ENCODE results near the gene TAS2R30.

Gene TAS2R30

DNA sequence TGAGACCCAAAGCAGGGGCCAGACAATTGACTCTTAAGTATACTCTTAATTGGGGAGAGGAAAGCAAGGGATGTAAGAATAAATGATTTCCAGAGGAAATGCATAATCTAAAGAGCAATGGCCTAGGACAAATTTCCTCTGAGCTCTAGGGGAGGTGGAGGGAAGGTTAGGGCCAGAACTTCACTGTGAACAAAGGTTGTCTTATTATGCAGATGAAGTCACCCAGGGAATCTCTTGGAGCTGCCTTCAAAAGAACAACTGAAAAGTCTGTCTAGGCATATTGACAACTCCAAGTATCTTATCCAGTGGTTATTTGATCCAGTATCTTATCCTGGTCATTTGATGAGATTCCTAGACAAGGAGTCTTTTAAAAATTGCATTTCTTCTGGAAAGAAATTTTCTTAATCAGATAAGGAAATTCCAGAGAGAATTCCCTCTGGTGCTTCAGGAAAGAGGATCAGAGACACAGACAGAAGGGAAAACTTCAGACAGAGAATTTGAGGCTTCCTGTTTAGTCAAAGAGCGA is 20.0 kb upstream of the TAS2R30 start:
- Histone ChIP-seq H2AFZ (ENCODE audit: low read depth, low read length) (no peak overlapping the region), H2BK120ac (ENCODE audit: low read depth, low read length) (no peak overlapping the region), H2AK5ac (ENCODE audit: low read length, severe bottlenecking) (no peak overlapping the region), H3K4me3 (ENCODE audit: insufficient read depth in 1 of 2, low read depth in 1 of 2, low read length in 2 of 2) (no peak overlapping the region), H3K4me2 (ENCODE audit: low read length, poor library complexity, severe bottlenecking) (no peak overlapping the region), H2BK12ac (ENCODE audit: low read length in 2 of 2) (no peak overlapping the region), H3K27me3 (ENCODE audit: control insufficient read depth in 1 of 2, insufficient read depth in 1 of 2, low read length in 2 of 2) (no peaks in the 10 kb centered on the region), H3K9ac (ENCODE audit: low read length) (no peak overlapping the region), H3K14ac (ENCODE audit: low read length in 2 of 2) (no peak overlapping the region), H2BK15ac (ENCODE audit: low read depth, poor library complexity, severe bottlenecking) (no peak overlapping the region), H3K9me3 (ENCODE audit: control insufficient read depth, low read length) (peaks cover 5% of the 10 kb centered on the region), H3K27ac (ENCODE audit: low read length, poor library complexity, severe bottlenecking) (no peak overlapping the region), H2BK5ac (ENCODE audit: low read depth, low read length, poor library complexity, severe bottlenecking) (no peak overlapping the region), H3K4ac (ENCODE audit: low read depth in 1 of 2, low read length in 2 of 2) (no peak overlapping the region), H4K91ac (ENCODE audit: low read length) (no peak overlapping the region), H4K8ac (ENCODE audit: low read length) (no peak overlapping the region), H3K23ac (ENCODE audit: low read length in 2 of 2) (no peak overlapping the region), H3K4me1 (ENCODE audit: control insufficient read depth, insufficient read depth, low read depth, low read length) (no peaks in the 10 kb centered on the region), H3K36me3 (ENCODE audit: control insufficient read depth in 1 of 2, insufficient read depth in 2 of 2, low read depth in 1 of 2, low read length in 2 of 2) (peaks cover 3 to 11% of the 10 kb centered on the region in 2 experiments), H3K18ac (ENCODE audit: low read depth in 1 of 2, low read length in 2 of 2) (no peak overlapping the region), H3K79me1 (replicated peaks; ENCODE audit: low read length, poor library complexity, severe bottlenecking) (peaks cover 9% of the 10 kb centered on the region)
- WGBS: no CpG with 5 or more reads among the region's 1 CpG
- DNase-seq: no peak

DNA sequence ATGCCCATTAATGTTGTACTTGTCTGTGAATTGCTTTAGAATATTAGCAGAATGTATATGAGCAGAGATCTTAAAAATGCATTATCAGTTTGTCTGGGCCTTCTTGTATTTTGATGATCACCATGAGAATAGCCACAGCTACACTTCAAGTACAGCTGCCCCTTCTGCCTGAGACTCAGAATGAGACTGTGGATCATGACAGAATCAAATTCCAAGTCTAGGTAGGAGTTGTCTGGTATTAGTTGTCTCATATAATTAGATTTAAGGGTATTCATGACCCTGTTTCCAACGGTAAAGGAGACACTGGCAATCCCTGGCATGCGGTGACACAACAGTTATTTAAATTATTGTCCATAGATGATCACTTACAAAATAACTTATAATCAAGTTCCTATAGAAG is 18.3 kb upstream of the TAS2R30 start:
- no CpG with 5 or more reads among the region's 2 CpGs for WGBS
- no peak for DNase-seq

DNA sequence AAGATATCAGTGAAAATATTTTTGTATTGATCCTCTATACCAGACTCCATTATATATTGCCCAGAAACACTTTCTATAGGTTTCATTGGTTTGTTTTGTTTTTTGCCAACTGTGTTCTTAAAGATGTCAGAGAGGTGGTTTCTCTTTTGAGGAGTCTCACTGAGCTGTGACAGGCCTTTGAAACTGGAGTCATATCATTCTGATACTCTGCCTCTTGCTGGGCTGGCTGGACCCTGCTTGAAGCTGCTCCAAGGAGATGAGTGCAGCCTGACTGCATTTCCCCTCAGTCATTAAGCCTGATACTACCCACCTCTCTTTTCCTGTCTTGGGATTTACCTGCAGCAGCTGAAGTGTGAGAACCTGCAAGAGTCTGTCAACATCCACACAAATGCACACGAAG is 16.4 kb upstream of the TAS2R30 start:
- H3K14ac ChIP-seq (ENCODE audit: low read length in 2 of 2): no peak overlapping the region
- DNase-seq: no peak
- WGBS: 100% methylated on average over 1 of the region's 1 CpG
- H3K4me3 ChIP-seq (ENCODE audit: insufficient read depth in 1 of 2, low read depth in 1 of 2, low read length in 2 of 2): no peak overlapping the region
- H3K36me3 ChIP-seq (ENCODE audit: control insufficient read depth in 1 of 2, insufficient read depth in 2 of 2, low read depth in 1 of 2, low read length in 2 of 2): peaks cover 3 to 11% of the 10 kb centered on the region in 2 experiments
- no peak overlapping the region for H2AFZ ChIP-seq (ENCODE audit: low read depth, low read length)
- H3K79me1 ChIP-seq (replicated peaks; ENCODE audit: low read length, poor library complexity, severe bottlenecking): peaks cover 12% of the 10 kb centered on the region
- no peak overlapping the region for H2BK120ac ChIP-seq (ENCODE audit: low read depth, low read length)
- H2BK15ac ChIP-seq (ENCODE audit: low read depth, poor library complexity, severe bottlenecking): no peak overlapping the region
- H4K8ac ChIP-seq (ENCODE audit: low read length): no peak overlapping the region
- H2AK5ac ChIP-seq (ENCODE audit: low read length, severe bottlenecking): no peak overlapping the region
- no peak overlapping the region for H3K9ac ChIP-seq (ENCODE audit: low read length)
- no peaks in the 10 kb centered on the region for H3K27me3 ChIP-seq (ENCODE audit: control insufficient read depth in 1 of 2, insufficient read depth in 1 of 2, low read length in 2 of 2)
- H3K4me1 ChIP-seq (ENCODE audit: control insufficient read depth, insufficient read depth, low read depth, low read length): no peaks in the 10 kb centered on the region
- H3K4ac ChIP-seq (ENCODE audit: low read depth in 1 of 2, low read length in 2 of 2): no peak overlapping the region
- no peak overlapping the region for H3K23ac ChIP-seq (ENCODE audit: low read length in 2 of 2)
- H2BK12ac ChIP-seq (ENCODE audit: low read length in 2 of 2): no peak overlapping the region
- H2BK5ac ChIP-seq (ENCODE audit: low read depth, low read length, poor library complexity, severe bottlenecking): no peak overlapping the region
- H3K4me2 ChIP-seq (ENCODE audit: low read length, poor library complexity, severe bottlenecking): no peak overlapping the region
- H3K9me3 ChIP-seq (ENCODE audit: control insufficient read depth, low read length): peaks cover 5% of the 10 kb centered on the region
- H3K18ac ChIP-seq (ENCODE audit: low read depth in 1 of 2, low read length in 2 of 2): no peak overlapping the region
- no peak overlapping the region for H3K27ac ChIP-seq (ENCODE audit: low read length, poor library complexity, severe bottlenecking)
- H4K91ac ChIP-seq (ENCODE audit: low read length): no peak overlapping the region

More for the DNA sequence above, 18.3 kb upstream of the TAS2R30 start:
- Histone ChIP-seq H4K91ac (ENCODE audit: low read length) (no peak overlapping the region), H3K18ac (ENCODE audit: low read depth in 1 of 2, low read length in 2 of 2) (no peak overlapping the region), H3K79me1 (replicated peaks; ENCODE audit: low read length, poor library complexity, severe bottlenecking) (peaks cover 9% of the 10 kb centered on the region), H2BK15ac (ENCODE audit: low read depth, poor library complexity, severe bottlenecking) (no peak overlapping the region), H2BK12ac (ENCODE audit: low read length in 2 of 2) (no peak overlapping the region), H3K9me3 (ENCODE audit: control insufficient read depth, low read length) (peaks cover 5% of the 10 kb centered on the region), H3K23ac (ENCODE audit: low read length in 2 of 2) (no peak overlapping the region), H3K27ac (ENCODE audit: low read length, poor library complexity, severe bottlenecking) (no peak overlapping the region), H3K4ac (ENCODE audit: low read depth in 1 of 2, low read length in 2 of 2) (no peak overlapping the region), H3K14ac (ENCODE audit: low read length in 2 of 2) (no peak overlapping the region), H2BK120ac (ENCODE audit: low read depth, low read length) (no peak overlapping the region), H2AK5ac (ENCODE audit: low read length, severe bottlenecking) (no peak overlapping the region), H3K4me1 (ENCODE audit: control insufficient read depth, insufficient read depth, low read depth, low read length) (no peaks in the 10 kb centered on the region), H3K4me3 (ENCODE audit: insufficient read depth in 1 of 2, low read depth in 1 of 2, low read length in 2 of 2) (no peak overlapping the region), H3K9ac (ENCODE audit: low read length) (no peak overlapping the region), H3K4me2 (ENCODE audit: low read length, poor library complexity, severe bottlenecking) (no peak overlapping the region), H2AFZ (ENCODE audit: low read depth, low read length) (no peak overlapping the region), H3K27me3 (ENCODE audit: control insufficient read depth in 1 of 2, insufficient read depth in 1 of 2, low read length in 2 of 2) (no peaks in the 10 kb centered on the region), H3K36me3 (ENCODE audit: control insufficient read depth in 1 of 2, insufficient read depth in 2 of 2, low read depth in 1 of 2, low read length in 2 of 2) (peaks cover 3 to 11% of the 10 kb centered on the region in 2 experiments), H4K8ac (ENCODE audit: low read length) (no peak overlapping the region), H2BK5ac (ENCODE audit: low read depth, low read length, poor library complexity, severe bottlenecking) (no peak overlapping the region)

DNA sequence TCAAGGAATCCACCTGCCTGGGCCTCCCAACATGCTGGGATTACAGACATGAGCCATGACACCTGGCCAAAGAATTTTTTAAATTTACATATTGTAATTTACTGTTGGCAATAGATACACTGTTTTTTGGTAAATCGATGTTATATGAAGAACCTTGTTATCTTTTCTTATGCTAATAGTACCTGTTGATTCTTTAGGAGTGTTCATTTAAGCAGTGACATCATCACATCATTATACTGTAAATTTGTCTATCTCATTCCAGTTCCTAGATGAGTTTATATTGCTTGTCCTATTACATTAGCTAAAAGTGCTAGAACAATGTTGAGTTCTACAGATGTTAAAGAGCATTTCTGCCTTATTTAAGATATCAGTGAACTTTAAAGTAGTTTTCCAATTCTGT is 13.0 kb upstream of the TAS2R30 start:
- H3K23ac ChIP-seq (ENCODE audit: low read length in 2 of 2): no peak overlapping the region
- no peak overlapping the region for H3K14ac ChIP-seq (ENCODE audit: low read length in 2 of 2)
- no peak overlapping the region for H3K4ac ChIP-seq (ENCODE audit: low read depth in 1 of 2, low read length in 2 of 2)
- no peak overlapping the region for H4K8ac ChIP-seq (ENCODE audit: low read length)
- no CpG with 5 or more reads among the region's 1 CpG for WGBS
- H3K27me3 ChIP-seq (ENCODE audit: control insufficient read depth in 1 of 2, insufficient read depth in 1 of 2, low read length in 2 of 2): no peaks in the 10 kb centered on the region
- no peak overlapping the region for H2BK15ac ChIP-seq (ENCODE audit: low read depth, poor library complexity, severe bottlenecking)
- no peak overlapping the region for H2BK5ac ChIP-seq (ENCODE audit: low read depth, low read length, poor library complexity, severe bottlenecking)
- no peak overlapping the region for H4K91ac ChIP-seq (ENCODE audit: low read length)
- H3K4me2 ChIP-seq (ENCODE audit: low read length, poor library complexity, severe bottlenecking): no peak overlapping the region
- no peak overlapping the region for H2AK5ac ChIP-seq (ENCODE audit: low read length, severe bottlenecking)
- H3K4me3 ChIP-seq (ENCODE audit: insufficient read depth in 1 of 2, low read depth in 1 of 2, low read length in 2 of 2): no peak overlapping the region
- H3K27ac ChIP-seq (ENCODE audit: low read length, poor library complexity, severe bottlenecking): no peak overlapping the region
- no peak overlapping the region for H3K9ac ChIP-seq (ENCODE audit: low read length)
- no peak overlapping the region for H2AFZ ChIP-seq (ENCODE audit: low read depth, low read length)
- no peak overlapping the region for H2BK12ac ChIP-seq (ENCODE audit: low read length in 2 of 2)
- H2BK120ac ChIP-seq (ENCODE audit: low read depth, low read length): no peak overlapping the region
- DNase-seq: no peak
- no peaks in the 10 kb centered on the region for H3K4me1 ChIP-seq (ENCODE audit: control insufficient read depth, insufficient read depth, low read depth, low read length)
- peaks cover 5% of the 10 kb centered on the region for H3K9me3 ChIP-seq (ENCODE audit: control insufficient read depth, low read length)
- H3K36me3 ChIP-seq (ENCODE audit: control insufficient read depth in 1 of 2, insufficient read depth in 2 of 2, low read depth in 1 of 2, low read length in 2 of 2): peaks cover 5% of the 10 kb centered on the region in 2 experiments
- peaks cover 18% of the 10 kb centered on the region for H3K79me1 ChIP-seq (replicated peaks; ENCODE audit: low read length, poor library complexity, severe bottlenecking)
- no peak overlapping the region for H3K18ac ChIP-seq (ENCODE audit: low read depth in 1 of 2, low read length in 2 of 2)
